A673 (cell line): ENCODE data around the gene KCTD8. TPM values are rescaled to one million over a fixed set of nuclear protein-coding genes. Genes with fewer than 3 reads are reported as not detected.

Experiments
- BruUV-seq: library from RNA; stranded (reverse); fragments of 400-500 nt; replicated peaks from 2 replicates; lab custom pipeline; 2021; lab: Mats Ljungman, UMichigan
- CTCF ChIA-PET: fragments of 300-600 bp; sonication (Branson Sonifier 250); formaldehyde crosslinking; loops from one replicate; lab custom pipeline; 2022; ENCODE audit warnings: antibody characterized with exemption; lab: Charles Lee
- POLR2A ChIA-PET: fragments of 300-600 bp; sonication (Branson Sonifier 250); formaldehyde crosslinking; loops from one replicate; lab custom pipeline; 2022; ENCODE audit warnings: antibody characterized with exemption; ENCODE audit not compliant: low non-redundant PET; lab: Charles Lee
- DNase-seq: peaks from one replicate; pipeline ENCODE4 v3.0.0-alpha.2; 2015; ENCODE audit warnings: low spot score
- H3K27ac ChIP-seq: fragments of 200-600 bp; sonication (generic); 2 replicates; pipeline ENCODE4 v1.5.1; 2016; ENCODE audit warnings: mixed run types, low read depth, mild to moderate bottlenecking, mixed read lengths, antibody characterized with exemption, low read length; ENCODE audit not compliant: poor library complexity, severe bottlenecking
- H3K27me3 ChIP-seq: fragments of 200-600 bp; sonication (generic); replicated peaks from 2 replicates; pipeline ENCODE4 v1.6.1; 2017; ENCODE audit warnings: mixed run types, low read depth, mild to moderate bottlenecking, mixed read lengths, antibody characterized with exemption, low read length; ENCODE audit not compliant: insufficient read depth, poor library complexity
- H3K36me3 ChIP-seq: fragments of 200-600 bp; sonication (generic); 2 replicates; pipeline ENCODE4 v1.6.1; 2016; ENCODE audit warnings: mixed run types, mild to moderate bottlenecking, mixed read lengths, antibody characterized with exemption, low read length; ENCODE audit not compliant: insufficient read depth, poor library complexity, severe bottlenecking
- H3K4me1 ChIP-seq: fragments of 200-600 bp; sonication (generic); 2 replicates; pipeline ENCODE4 v1.6.1; 2017; ENCODE audit warnings: mixed run types, mild to moderate bottlenecking, mixed read lengths, antibody characterized with exemption, low read length; ENCODE audit not compliant: insufficient read depth, poor library complexity, severe bottlenecking
- H3K4me3 ChIP-seq: fragments of 200-600 bp; sonication (generic); 2 replicates; pipeline ENCODE4 v1.5.1; 2016; ENCODE audit warnings: low read depth, mixed run types, mild to moderate bottlenecking, mixed read lengths, low read length; ENCODE audit not compliant: poor library complexity, severe bottlenecking
- H3K9me3 ChIP-seq: fragments of 200-600 bp; sonication (generic); 2 replicates; pipeline ENCODE4 v1.6.1; 2016; ENCODE audit warnings: mixed run types, low read depth, mild to moderate bottlenecking, mixed read lengths, antibody characterized with exemption, low read length; ENCODE audit not compliant: poor library complexity, severe bottlenecking
- EZH2 ChIP-seq: fragments of 200-600 bp; sonication (generic); IDR thresholded peaks from 2 replicates; pipeline ENCODE4 v1.6.1; 2017; ENCODE audit warnings: borderline replicate concordance, low read depth, mild to moderate bottlenecking, mixed read lengths, antibody characterized with exemption, low read length; ENCODE audit not compliant: poor library complexity, severe bottlenecking
- intact Hi-C: fragments of 100-400 bp; cut with micrococcal nuclease; formaldehyde crosslinking; loops from one replicate; pipeline ENCODE4 v1.10.0; 2022; ENCODE audit not compliant: unreplicated experiment
- total RNA-seq: library from RNA; stranded (reverse); gene quantifications from 2 replicates; pipeline ENCODE4 v1.2.3, GENCODE V29; 2021
- TF ChIP-seq, protein P1 (sequence below): fragments of 300-800, 200-600 bp; sonication (generic); conservative IDR thresholded peaks from 2 replicates; pipeline ENCODE4 v1.5.1; 2017; ENCODE audit warnings: low read depth, mild to moderate bottlenecking, antibody characterized with exemption, low read length, moderate library complexity, mixed read lengths

KCTD8 gene
- total RNA-seq, 1 experiment from 2014 or later: not detected

- intact Hi-C loops: no loop called here
- no peak overlapping the region for H3K27ac ChIP-seq
- H3K4me1 ChIP-seq: no peaks in the 10 kb centered on the region
- CTCF ChIA-PET: no interaction called here
- H3K27me3 ChIP-seq: no peaks in the 10 kb centered on the region
- no peak for TF ChIP-seq EZH2
- TF ChIP-seq, protein P1, sequence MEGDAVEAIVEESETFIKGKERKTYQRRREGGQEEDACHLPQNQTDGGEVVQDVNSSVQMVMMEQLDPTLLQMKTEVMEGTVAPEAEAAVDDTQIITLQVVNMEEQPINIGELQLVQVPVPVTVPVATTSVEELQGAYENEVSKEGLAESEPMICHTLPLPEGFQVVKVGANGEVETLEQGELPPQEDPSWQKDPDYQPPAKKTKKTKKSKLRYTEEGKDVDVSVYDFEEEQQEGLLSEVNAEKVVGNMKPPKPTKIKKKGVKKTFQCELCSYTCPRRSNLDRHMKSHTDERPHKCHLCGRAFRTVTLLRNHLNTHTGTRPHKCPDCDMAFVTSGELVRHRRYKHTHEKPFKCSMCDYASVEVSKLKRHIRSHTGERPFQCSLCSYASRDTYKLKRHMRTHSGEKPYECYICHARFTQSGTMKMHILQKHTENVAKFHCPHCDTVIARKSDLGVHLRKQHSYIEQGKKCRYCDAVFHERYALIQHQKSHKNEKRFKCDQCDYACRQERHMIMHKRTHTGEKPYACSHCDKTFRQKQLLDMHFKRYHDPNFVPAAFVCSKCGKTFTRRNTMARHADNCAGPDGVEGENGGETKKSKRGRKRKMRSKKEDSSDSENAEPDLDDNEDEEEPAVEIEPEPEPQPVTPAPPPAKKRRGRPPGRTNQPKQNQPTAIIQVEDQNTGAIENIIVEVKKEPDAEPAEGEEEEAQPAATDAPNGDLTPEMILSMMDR: no peak
- no peaks in the 10 kb centered on the region for H3K36me3 ChIP-seq
- POLR2A ChIA-PET: no interaction called here
- no peaks in the 10 kb centered on the region for H3K9me3 ChIP-seq
- BruUV-seq: no TSS peak
- no peak for DNase-seq
- no peak overlapping the region for H3K4me3 ChIP-seq
These were observed 38.7 kb upstream of the KCTD8 start for GRCh38 chr4:44487341-44487740.

- no peak for DNase-seq
- Histone ChIP-seq H3K27ac (no peak overlapping the region), H3K4me3 (no peak overlapping the region), H3K9me3 (no peaks in the 10 kb centered on the region), H3K4me1 (no peaks in the 10 kb centered on the region), H3K27me3 (no peaks in the 10 kb centered on the region), H3K36me3 (no peaks in the 10 kb centered on the region)
- no TSS peak for BruUV-seq
- intact Hi-C loops: no loop called here
- ChIA-PET POLR2A (no interaction called here), CTCF (no interaction called here)
- TF ChIP-seq, protein P1: no peak
- TF ChIP-seq EZH2: no peak
These were observed 31.1 kb upstream of the KCTD8 start for GRCh38 chr4:44479731-44480130.

DNA sequence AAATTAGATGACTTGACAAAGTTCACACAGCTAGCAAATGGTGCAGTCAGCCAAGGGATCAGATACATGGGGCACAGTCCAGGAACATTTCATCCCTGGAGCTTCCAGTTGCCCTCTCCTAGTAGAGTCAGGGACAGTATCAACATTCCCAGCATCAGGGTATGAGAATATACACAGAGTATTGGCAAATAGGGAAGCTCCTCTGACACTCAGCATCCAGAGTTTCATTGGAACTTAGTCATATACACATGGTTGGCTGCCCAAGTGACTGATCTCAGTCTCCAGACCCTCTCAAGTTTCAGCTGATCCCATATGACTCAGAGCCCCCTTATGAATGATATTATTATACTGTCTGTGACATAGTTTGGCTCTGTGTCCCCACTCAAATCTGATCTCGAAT, 13.7 kb upstream of the KCTD8 start:
- ChIA-PET CTCF (no interaction called here), POLR2A (no interaction called here)
- no peak for DNase-seq
- Histone ChIP-seq H3K4me1 (no peaks in the 10 kb centered on the region), H3K9me3 (no peaks in the 10 kb centered on the region), H3K27me3 (no peaks in the 10 kb centered on the region), H3K27ac (no peak overlapping the region), H3K4me3 (no peak overlapping the region), H3K36me3 (no peaks in the 10 kb centered on the region)
- intact Hi-C loops: no loop called here
- BruUV-seq: no TSS peak
- TF ChIP-seq, protein P1: no peak
- no peak for TF ChIP-seq EZH2
